ENCODE measurements around the gene VLDLR.
A peak's percentile ranks its signal among the peaks of the same experiment; 100 is the strongest.

VLDLR gene

DNA sequence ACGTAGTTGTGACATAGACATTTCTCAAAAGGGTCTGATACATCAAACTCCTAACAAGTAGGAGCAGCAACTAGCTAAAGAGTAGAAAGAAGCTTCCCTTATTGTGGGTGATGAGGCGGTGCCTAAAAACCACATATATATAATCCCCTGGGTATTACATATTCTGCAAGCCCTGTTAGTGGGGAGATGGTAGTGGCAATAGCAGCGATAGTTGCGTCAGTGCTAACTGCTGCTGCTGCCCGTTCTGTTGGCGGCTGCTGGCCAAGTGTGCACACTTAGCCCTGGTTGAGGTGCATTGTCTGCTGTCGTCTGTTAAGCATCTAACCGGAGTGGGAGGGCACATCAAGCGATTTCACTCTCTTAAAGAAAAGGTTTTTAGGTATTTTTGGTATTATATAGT is 35.8 kb downstream of the VLDLR start:
- Histone ChIP-seq H3K4me1 (ENCODE audit: control insufficient read depth, insufficient read depth, low read length) (no peaks in the 10 kb centered on the region), H3K27ac (ENCODE audit: low read length) (no peak overlapping the region), H3K27me3 (ENCODE audit: control insufficient read depth, insufficient read depth, low read length) (no peaks in the 10 kb centered on the region), H3K9me3 (ENCODE audit: control insufficient read depth, insufficient read depth, low read length) (no peaks in the 10 kb centered on the region), H3K4me3 (ENCODE audit: low read length) (no peak overlapping the region), H3K36me3 (ENCODE audit: control insufficient read depth, insufficient read depth, low read length) (peaks cover 19% of the 10 kb centered on the region; the same call in 1 of the 2 replicates)
- DNase-seq (ENCODE audit: low read depth, low spot score): no peak
- WGBS (ENCODE audit: insufficient coverage, insufficient read length): no CpG with 5 or more reads among the region's 9 CpGs

DNA sequence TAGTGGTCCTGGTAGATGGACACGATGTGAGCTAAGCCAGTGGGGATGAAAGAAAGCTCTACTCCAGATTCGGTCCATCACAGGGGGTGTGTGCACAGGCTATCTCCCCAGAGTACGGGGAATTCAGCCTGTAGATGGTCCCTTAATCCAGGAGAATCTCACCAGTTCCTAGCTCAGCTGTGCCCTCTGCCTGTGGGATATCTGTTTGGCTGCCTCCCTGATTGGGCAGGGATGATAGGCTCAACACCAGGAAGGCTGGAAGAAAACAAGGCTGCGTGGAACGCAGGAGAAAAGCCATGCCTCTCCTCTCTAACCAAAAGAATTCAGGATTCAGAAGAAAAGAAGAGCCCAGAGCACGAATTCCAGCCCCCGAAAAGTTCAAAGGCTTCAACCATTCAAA is 40.9 kb downstream of the VLDLR start:
- Histone ChIP-seq H3K4me3 (ENCODE audit: low read length) (no peak overlapping the region), H3K27me3 (ENCODE audit: control insufficient read depth, insufficient read depth, low read length) (no peaks in the 10 kb centered on the region), H3K4me1 (ENCODE audit: control insufficient read depth, insufficient read depth, low read length) (no peaks in the 10 kb centered on the region), H3K36me3 (ENCODE audit: control insufficient read depth, insufficient read depth, low read length) (no peaks in the 10 kb centered on the region), H3K9me3 (ENCODE audit: control insufficient read depth, insufficient read depth, low read length) (no peaks in the 10 kb centered on the region; the same call in 1 of the 2 replicates), H3K27ac (ENCODE audit: low read length) (no peak overlapping the region)
- peak; percentile 33 for DNase-seq (ENCODE audit: low read depth, low spot score)
- no CpG with 5 or more reads among the region's 7 CpGs for WGBS (ENCODE audit: insufficient coverage, insufficient read length)

DNA sequence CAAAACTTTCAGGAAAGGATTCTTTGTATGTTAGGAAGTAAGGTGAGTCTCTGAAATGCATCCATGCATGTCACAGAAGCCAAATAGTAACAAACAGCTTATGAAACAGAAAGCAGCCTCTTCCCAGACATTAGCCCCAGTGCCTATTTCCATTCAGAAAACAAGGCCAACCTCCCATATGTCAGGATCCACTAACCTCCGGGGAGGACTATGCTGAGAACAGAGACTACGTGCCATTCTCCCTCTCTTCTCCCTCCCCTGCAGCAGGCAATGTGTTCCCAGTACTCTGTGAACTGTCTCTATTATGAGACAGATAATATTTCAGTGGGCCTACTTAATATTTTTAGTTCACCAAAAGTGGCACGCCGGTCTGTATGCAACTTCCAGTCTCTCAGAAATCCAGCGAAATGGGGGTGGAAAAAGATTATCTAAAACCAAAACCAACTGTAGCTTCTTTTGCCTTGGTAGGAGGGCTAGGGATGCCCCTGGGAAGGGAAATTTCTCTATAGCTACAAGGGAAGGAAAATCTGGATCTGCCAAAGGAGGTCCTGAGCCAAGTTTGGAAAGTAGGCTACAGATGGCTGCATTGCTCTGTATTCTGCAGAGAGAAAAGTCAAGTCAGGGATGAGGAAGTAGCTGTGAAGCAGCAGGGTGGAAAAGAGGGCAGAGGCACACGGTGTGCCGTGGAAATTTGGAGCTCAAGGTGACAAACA is 42.0 kb downstream of the VLDLR start:
- Histone ChIP-seq H3K27ac (ENCODE audit: low read length) (no peak overlapping the region), H3K27me3 (ENCODE audit: control insufficient read depth, insufficient read depth, low read length) (no peaks in the 10 kb centered on the region), H3K4me1 (ENCODE audit: control insufficient read depth, insufficient read depth, low read length) (no peaks in the 10 kb centered on the region), H3K9me3 (ENCODE audit: control insufficient read depth, insufficient read depth, low read length) (no peaks in the 10 kb centered on the region; the same call in 1 of the 2 replicates), H3K4me3 (ENCODE audit: low read length) (no peak overlapping the region), H3K36me3 (ENCODE audit: control insufficient read depth, insufficient read depth, low read length) (no peaks in the 10 kb centered on the region)
- DNase-seq (ENCODE audit: low read depth, low spot score): no peak
- WGBS (ENCODE audit: insufficient coverage, insufficient read length): no CpG with 5 or more reads among the region's 7 CpGs

DNA sequence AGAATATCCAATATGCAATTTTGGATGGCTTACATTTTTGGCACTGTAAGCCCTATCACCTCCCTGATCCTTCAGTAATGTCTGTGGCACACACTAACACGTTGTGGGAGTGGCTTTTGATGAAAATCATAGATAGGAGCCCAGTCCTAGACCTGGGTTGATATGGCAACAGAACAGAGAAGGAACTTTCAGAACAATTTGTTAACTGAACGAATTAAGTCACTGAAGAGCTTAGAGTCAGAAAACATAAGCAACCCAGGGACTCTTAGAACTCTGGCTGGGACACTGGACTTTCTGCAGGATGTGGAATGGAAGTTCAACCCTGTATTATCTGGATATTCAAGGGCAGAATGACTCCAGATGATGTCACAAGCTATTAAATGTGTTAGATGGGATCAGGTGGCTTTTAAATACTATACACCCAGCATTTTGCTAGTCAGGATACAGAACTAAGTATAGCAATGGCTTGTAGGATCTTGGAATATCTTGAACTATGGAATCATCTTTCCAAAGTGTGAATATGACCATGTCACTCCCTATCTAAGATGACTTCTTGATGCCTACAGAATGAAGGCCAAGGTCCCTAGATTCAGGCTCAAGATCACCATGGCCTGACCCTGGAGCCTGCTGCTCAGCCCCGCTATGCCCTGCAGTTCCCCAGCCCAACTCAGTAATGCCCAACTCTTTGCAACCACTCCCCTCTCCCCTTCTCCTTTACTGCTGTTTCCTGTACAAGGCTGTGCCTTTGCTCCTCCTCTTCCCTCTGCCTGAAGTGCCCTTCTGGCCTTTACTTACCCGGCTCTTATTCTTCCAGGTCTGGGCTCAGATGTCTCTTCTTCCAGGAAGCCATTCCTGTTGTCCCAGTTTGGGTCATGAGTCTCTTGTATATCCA is 42.8 kb downstream of the VLDLR start:
- H3K9me3 ChIP-seq (ENCODE audit: control insufficient read depth, insufficient read depth, low read length): no peaks in the 10 kb centered on the region; the same call in 1 of the 2 replicates
- H3K36me3 ChIP-seq (ENCODE audit: control insufficient read depth, insufficient read depth, low read length): no peaks in the 10 kb centered on the region
- no peaks in the 10 kb centered on the region for H3K27me3 ChIP-seq (ENCODE audit: control insufficient read depth, insufficient read depth, low read length)
- no peaks in the 10 kb centered on the region for H3K4me1 ChIP-seq (ENCODE audit: control insufficient read depth, insufficient read depth, low read length)
- no peak overlapping the region for H3K27ac ChIP-seq (ENCODE audit: low read length)
- WGBS (ENCODE audit: insufficient coverage, insufficient read length): no CpG with 5 or more reads among the region's 4 CpGs
- no peak for DNase-seq (ENCODE audit: low read depth, low spot score)
- H3K4me3 ChIP-seq (ENCODE audit: low read length): no peak overlapping the region

DNA sequence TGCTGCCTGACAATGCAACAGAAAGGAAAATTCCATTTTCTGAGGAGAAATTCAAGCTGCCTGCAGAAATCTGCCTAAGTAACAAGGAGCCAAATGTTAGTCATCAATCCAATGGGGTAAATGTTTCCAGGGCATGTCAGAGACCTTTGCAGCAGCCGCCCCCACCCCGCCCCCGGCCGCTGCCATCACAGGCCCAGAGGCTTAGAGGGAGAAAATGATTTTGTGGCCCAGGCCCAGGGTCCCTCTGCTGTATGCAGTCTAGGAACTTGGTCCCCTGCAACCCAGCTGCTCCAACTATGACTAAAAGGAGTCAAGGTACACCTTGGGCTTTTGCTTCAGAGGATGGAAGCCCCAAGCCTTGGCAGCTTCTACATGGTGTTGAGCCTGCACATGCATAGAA is 45.0 kb downstream of the VLDLR start:
- Histone ChIP-seq H3K4me3 (ENCODE audit: low read length) (no peak overlapping the region), H3K36me3 (ENCODE audit: control insufficient read depth, insufficient read depth, low read length) (no peaks in the 10 kb centered on the region), H3K27ac (ENCODE audit: low read length) (no peak overlapping the region), H3K9me3 (ENCODE audit: control insufficient read depth, insufficient read depth, low read length) (no peaks in the 10 kb centered on the region; the same call in 1 of the 2 replicates), H3K27me3 (ENCODE audit: control insufficient read depth, insufficient read depth, low read length) (no peaks in the 10 kb centered on the region), H3K4me1 (ENCODE audit: control insufficient read depth, insufficient read depth, low read length) (no peaks in the 10 kb centered on the region)
- DNase-seq (ENCODE audit: low read depth, low spot score): no peak
- WGBS (ENCODE audit: insufficient coverage, insufficient read length): no CpG with 5 or more reads among the region's 4 CpGs

DNA sequence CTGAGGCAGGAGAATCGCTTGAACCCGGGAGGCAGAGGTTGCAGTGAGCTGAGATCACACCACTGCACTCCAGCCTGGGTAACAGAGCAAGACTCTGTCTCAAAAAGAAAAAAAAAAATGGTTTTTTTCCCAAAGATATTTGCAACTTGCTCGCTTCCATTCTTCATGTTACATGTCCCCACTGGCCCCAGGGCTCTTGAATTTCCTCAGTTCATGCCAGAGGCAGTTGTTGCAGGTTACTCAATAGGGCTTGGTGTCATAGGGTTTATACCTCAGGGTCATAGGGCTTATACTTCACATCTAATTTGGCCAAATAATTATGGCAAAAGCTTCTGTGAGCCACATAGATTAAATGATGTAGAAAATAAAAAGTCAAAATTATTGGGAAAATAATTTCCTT is 51.6 kb downstream of the VLDLR start:
- no peaks in the 10 kb centered on the region for H3K36me3 ChIP-seq (ENCODE audit: control insufficient read depth, insufficient read depth, low read length)
- no CpG with 5 or more reads among the region's 3 CpGs for WGBS (ENCODE audit: insufficient coverage, insufficient read length)
- no peaks in the 10 kb centered on the region for H3K9me3 ChIP-seq (ENCODE audit: control insufficient read depth, insufficient read depth, low read length)
- H3K27ac ChIP-seq (ENCODE audit: low read length): no peak overlapping the region
- no peaks in the 10 kb centered on the region for H3K27me3 ChIP-seq (ENCODE audit: control insufficient read depth, insufficient read depth, low read length)
- H3K4me3 ChIP-seq (ENCODE audit: low read length): no peak overlapping the region
- DNase-seq (ENCODE audit: low read depth, low spot score): no peak
- peaks cover under 1% of the 10 kb centered on the region; the same call in 1 of the 2 replicates for H3K4me1 ChIP-seq (ENCODE audit: control insufficient read depth, insufficient read depth, low read length)

DNA sequence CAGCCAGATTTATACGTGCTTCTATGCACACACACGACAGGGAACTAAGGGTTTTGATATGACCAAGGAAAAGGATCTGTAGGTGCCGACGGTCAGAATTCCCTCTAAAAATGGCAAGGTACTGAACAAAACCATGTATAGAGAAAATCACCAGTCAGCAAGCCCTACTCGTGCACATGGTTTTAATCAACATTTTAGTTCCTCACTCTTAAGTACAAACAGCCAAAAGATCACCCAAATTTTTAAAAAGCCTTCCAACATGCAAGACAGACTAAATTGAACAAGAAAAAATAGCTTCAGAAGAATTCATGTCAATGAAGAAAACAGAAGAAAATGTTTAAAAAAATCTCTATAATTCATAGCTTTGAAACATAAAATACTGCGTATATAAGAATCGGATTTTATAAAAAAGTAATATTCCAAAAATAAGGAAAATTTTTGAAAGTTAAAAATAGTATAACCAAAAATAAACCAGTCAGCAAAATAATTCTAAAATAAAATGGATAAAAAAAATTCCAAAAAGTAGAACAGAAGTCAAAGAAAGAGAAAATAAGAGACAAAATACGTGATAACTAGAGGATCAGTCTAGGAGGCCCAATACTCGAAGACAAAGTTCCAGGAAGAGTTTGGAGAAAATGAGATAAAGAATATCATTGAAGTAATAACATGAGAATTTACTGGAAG is 52.7 kb downstream of the VLDLR start:
- WGBS (ENCODE audit: insufficient coverage, insufficient read length): no CpG with 5 or more reads among the region's 9 CpGs
- Histone ChIP-seq H3K27ac (ENCODE audit: low read length) (no peak overlapping the region), H3K4me1 (ENCODE audit: control insufficient read depth, insufficient read depth, low read length) (peaks cover 2% of the 10 kb centered on the region; the same call in 1 of the 2 replicates), H3K4me3 (ENCODE audit: low read length) (no peak overlapping the region), H3K36me3 (ENCODE audit: control insufficient read depth, insufficient read depth, low read length) (no peaks in the 10 kb centered on the region), H3K27me3 (ENCODE audit: control insufficient read depth, insufficient read depth, low read length) (no peaks in the 10 kb centered on the region), H3K9me3 (ENCODE audit: control insufficient read depth, insufficient read depth, low read length) (no peaks in the 10 kb centered on the region)
- DNase-seq (ENCODE audit: low read depth, low spot score): no peak

DNA sequence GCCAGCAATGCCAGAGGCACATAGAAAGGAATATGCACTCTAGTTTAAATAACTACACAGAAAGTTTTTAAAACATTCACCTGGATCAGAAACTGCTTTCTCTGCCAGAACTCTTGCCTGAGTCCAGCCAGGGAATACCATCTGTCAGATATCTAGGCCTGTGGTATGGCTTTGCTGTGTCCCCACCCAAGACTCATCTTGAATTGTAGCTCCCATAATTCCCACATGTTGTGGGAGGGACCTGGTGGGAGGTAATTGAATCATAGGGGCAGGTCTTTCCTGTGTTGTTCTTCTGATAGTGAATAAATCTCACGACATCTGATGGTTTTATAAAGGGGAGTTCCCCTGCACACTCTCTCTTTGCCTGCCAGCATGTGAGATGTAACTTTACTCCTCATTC is 54.2 kb downstream of the VLDLR start:
- no peak overlapping the region for H3K4me3 ChIP-seq (ENCODE audit: low read length)
- no CpG with 5 or more reads among the region's 1 CpG for WGBS (ENCODE audit: insufficient coverage, insufficient read length)
- no peak for DNase-seq (ENCODE audit: low read depth, low spot score)
- H3K9me3 ChIP-seq (ENCODE audit: control insufficient read depth, insufficient read depth, low read length): no peaks in the 10 kb centered on the region
- no peak overlapping the region for H3K27ac ChIP-seq (ENCODE audit: low read length)
- H3K36me3 ChIP-seq (ENCODE audit: control insufficient read depth, insufficient read depth, low read length): no peaks in the 10 kb centered on the region
- H3K27me3 ChIP-seq (ENCODE audit: control insufficient read depth, insufficient read depth, low read length): no peaks in the 10 kb centered on the region
- H3K4me1 ChIP-seq (ENCODE audit: control insufficient read depth, insufficient read depth, low read length): peaks cover 2% of the 10 kb centered on the region; the same call in 1 of the 2 replicates

DNA sequence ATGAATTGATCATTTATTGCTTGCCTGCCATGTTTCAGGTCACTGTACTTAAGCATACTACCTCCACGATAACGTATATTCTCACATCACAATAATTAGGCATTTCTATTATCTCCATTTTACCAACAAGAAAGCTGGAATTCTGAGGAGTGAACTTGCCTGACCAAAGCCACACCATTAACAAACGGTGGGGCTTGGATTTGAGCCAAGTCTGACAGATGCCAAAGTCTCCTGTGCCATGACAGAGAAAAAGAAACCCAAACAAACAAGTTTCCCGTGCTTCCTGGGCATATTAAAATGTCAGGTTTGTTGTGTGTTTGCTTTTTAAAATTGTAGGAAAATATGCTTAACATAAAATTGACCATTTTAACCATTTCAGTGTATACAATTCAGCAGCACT is 54.9 kb downstream of the VLDLR start:
- no peak for DNase-seq (ENCODE audit: low read depth, low spot score)
- Histone ChIP-seq H3K4me3 (ENCODE audit: low read length) (no peak overlapping the region), H3K27me3 (ENCODE audit: control insufficient read depth, insufficient read depth, low read length) (no peaks in the 10 kb centered on the region), H3K27ac (ENCODE audit: low read length) (no peak overlapping the region), H3K9me3 (ENCODE audit: control insufficient read depth, insufficient read depth, low read length) (no peaks in the 10 kb centered on the region), H3K4me1 (ENCODE audit: control insufficient read depth, insufficient read depth, low read length) (peaks cover 2% of the 10 kb centered on the region; the same call in 1 of the 2 replicates), H3K36me3 (ENCODE audit: control insufficient read depth, insufficient read depth, low read length) (no peaks in the 10 kb centered on the region)
- 100% methylated on average over 2 of the region's 4 CpGs for WGBS (ENCODE audit: insufficient coverage, insufficient read length)
